Upper lobe of right lung (tissue), 1 donor: ENCODE data around the gene ZPR1. TPM values are rescaled to one million over a fixed set of nuclear protein-coding genes. Genes with fewer than 3 reads are reported as not detected.

Experiments used
- ATAC-seq: fragments of 200-7000 bp; cut with Tn5 transposase; one replicate; pipeline ENCODE4 v1.9.1; 2020; ENCODE audit warnings: mild to moderate bottlenecking, moderate library complexity
- DNase-seq: peaks from one replicate; pipeline ENCODE4 v3.0.0-alpha.2; 2020
- H3K27ac ChIP-seq: fragments of 200-600 bp; one replicate; pipeline ENCODE4 v1.8.0; 2022
- H3K27me3 ChIP-seq: fragments of 200-600 bp; one replicate; pipeline ENCODE4 v1.8.0; 2022; ENCODE audit warnings: mild to moderate bottlenecking
- H3K36me3 ChIP-seq: fragments of 200-600 bp; one replicate; pipeline ENCODE4 v1.8.0; 2022
- H3K4me1 ChIP-seq: fragments of 200-600 bp; one replicate; pipeline ENCODE4 v1.8.0; 2022
- H3K4me3 ChIP-seq: fragments of 200-600 bp; one replicate; pipeline ENCODE4 v1.8.0; 2022; ENCODE audit warnings: mild to moderate bottlenecking
- H3K9me3 ChIP-seq: fragments of 200-600 bp; one replicate; pipeline ENCODE4 v1.8.0; 2022
- intact Hi-C: fragments of 100-400 bp; cut with DNase I; formaldehyde crosslinking; loops from one replicate; pipeline ENCODE4 v1.11.0; 2022
- total RNA-seq: library from RNA; stranded (reverse); fragmentation: NEBNext Ultra II Directional; extraction: Animal tissue kit (Norgen Biotek cat#: 25700); gene quantifications from one replicate; pipeline ENCODE4 v1.2.1, GENCODE V29; 2021
- TF ChIP-seq, protein P1 (sequence below): fragments of 200-600 bp; IDR thresholded peaks from one replicate; pipeline ENCODE4 v1.8.0; 2022; ENCODE audit warnings: antibody characterized with exemption
- donor health status: DM: no; HTN: yes; CAD: no; lungs with severe emphysema.

The ZPR1 gene
- total RNA-seq, 1 donor from 2014 or later = 43.1 TPM

DNA sequence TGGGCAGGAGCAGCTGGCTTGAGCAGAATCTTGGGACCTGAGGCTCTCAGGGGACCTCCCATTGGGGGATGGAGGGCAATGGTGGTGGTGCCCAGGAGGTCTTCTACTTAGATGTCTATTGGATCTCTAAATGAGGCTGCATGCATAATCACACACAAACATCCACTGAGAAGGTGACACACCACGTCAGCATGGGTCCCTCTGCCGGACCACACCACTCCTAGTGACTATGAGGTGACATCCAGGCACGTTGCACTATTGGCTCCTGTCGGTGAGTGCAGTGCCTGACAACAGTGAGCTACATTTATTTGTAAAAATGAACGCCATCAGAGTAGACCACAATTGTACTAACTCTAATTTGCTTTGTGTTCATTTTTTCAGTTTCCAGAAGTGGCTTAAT, 37.6 kb upstream of the ZPR1 start:
- no peaks in the 10 kb centered on the region for H3K27me3 ChIP-seq
- no peaks in the 10 kb centered on the region for H3K4me1 ChIP-seq
- H3K27ac ChIP-seq = no peak overlapping the region
- ATAC-seq = no peak
- intact Hi-C loops = no loop called here
- DNase-seq = no peak
- TF ChIP-seq, protein P1, sequence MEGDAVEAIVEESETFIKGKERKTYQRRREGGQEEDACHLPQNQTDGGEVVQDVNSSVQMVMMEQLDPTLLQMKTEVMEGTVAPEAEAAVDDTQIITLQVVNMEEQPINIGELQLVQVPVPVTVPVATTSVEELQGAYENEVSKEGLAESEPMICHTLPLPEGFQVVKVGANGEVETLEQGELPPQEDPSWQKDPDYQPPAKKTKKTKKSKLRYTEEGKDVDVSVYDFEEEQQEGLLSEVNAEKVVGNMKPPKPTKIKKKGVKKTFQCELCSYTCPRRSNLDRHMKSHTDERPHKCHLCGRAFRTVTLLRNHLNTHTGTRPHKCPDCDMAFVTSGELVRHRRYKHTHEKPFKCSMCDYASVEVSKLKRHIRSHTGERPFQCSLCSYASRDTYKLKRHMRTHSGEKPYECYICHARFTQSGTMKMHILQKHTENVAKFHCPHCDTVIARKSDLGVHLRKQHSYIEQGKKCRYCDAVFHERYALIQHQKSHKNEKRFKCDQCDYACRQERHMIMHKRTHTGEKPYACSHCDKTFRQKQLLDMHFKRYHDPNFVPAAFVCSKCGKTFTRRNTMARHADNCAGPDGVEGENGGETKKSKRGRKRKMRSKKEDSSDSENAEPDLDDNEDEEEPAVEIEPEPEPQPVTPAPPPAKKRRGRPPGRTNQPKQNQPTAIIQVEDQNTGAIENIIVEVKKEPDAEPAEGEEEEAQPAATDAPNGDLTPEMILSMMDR = no peak
- H3K4me3 ChIP-seq = no peak overlapping the region
- no peaks in the 10 kb centered on the region for H3K9me3 ChIP-seq
- no peaks in the 10 kb centered on the region for H3K36me3 ChIP-seq

DNA sequence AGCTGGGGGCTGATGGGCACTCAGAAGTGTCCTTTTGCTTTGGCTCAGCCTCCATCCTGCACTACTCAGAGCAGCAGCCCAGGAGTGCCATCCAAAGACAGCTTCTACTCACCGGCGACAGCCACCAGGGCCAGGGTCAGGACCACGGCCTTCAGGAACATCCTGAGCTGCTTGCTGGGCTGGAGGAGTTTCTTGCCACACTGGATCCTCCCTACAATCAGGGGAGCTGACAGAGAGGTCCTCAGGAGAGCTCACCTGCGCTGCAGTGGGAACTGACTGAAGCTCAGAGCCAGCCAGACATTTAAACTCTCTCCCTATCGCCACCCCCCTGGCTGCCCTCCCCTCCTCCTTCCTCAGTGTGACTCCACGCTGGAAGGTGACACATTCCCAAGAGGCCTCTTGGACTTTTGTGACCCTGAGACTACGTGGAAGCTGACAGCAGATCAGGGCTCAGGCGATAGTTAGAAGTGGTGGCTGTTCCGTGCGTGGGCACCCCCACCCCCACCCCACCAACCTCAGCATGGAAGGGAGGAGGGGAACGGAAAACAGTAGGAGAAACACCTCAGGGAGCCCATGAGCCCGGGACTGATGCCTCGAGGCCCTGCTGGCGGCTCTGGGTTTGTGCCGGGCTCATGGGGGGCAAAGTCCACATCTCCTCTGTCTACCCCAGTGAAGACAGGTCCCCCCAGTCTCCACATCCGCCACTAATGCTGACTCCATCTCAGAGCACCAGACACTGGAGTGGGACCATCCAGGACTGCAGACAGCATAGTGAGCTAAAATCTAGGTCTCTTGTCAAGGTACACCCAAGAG, 35.4 kb upstream of the ZPR1 start, which contains the start of gene APOA4:
Gene APOA4 (minus strand): TSS at position 274 of the 813 bp plus-strand sequence. CDS start 113 bp downstream, at position 161.
- intact Hi-C loops = no loop called here
- Histone ChIP-seq H3K27me3 (no peaks in the 10 kb centered on the region), H3K27ac (no peak within 1 kb of the TSS), H3K4me1 (no peaks in the 10 kb centered on the region), H3K4me3 (no peak within 1 kb of the TSS), H3K9me3 (no peaks in the 10 kb centered on the region), H3K36me3 (no peaks in the 10 kb centered on the region)
- no peak for ATAC-seq
- TF ChIP-seq, protein P1 = no peak
- no peak for DNase-seq

DNA sequence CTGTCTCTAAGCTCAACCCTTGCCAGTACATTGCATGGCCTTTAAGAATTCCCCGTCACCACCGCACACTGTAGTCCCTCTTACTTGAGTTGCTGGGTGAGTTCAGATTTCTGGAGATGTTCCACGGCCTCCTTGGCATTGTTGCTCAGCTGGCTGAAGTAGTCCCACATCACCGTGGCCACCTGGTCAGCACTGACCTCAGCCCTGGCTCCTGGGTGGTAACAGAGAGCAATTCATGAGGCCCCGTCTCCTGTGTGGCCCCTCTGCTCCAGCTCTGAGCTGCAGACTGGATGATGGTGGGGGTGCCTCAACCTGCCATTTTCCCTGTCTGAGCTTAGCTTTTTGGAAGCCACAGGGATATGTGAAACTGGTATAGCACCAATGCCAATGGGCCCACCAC, 34.8 kb upstream of the ZPR1 start:
- H3K4me3 ChIP-seq = no peak overlapping the region
- intact Hi-C loops = no loop called here

DNA sequence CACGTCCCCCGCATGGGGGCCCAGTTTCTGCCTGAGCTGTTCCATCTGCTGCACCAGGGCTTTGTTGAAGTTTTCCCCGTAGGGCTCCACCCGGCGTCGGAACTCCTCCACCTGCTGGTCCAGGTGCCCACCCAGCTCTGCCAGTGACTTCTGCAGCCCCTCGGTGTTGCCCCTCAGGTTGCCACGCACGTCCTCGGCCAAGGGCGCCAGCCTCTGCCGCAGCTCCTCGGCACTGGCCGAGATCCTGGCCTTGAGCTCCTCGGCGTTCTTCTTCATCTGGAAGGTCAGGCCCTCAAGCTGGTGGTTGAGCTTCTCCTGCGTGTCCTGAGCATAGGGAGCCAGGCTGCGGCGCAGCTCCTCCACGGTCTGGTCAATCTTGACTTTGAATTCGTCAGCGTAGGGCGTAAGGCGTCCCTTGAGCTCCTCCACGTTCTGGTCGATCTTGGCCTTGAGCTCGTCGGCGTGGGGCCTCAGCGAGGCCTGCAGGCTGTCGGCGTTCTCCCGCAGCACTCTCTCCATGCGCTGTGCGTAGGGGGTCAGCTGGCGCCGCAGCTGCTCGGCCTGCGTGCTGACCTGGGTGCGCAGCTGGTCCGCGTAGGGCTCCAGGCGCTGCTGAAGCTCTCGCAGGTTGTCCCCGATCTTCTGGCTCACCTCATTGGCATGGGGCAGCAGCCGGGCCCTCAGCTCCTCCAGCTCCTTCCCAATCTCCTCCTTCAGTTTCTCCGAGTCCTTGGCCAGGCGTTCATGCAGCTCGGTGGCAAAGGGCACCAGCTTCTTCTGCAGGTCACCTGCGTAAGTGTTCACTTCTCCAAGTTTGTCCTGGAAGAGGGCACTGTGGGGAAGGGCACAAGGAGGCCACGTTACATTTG, 33.5 kb upstream of the ZPR1 start:
- ATAC-seq (no peak), DNase-seq (no peak)
- no peaks in the 10 kb centered on the region for H3K9me3 ChIP-seq
- H3K27ac ChIP-seq = no peak overlapping the region
- no peaks in the 10 kb centered on the region for H3K27me3 ChIP-seq
- H3K4me1 ChIP-seq = no peaks in the 10 kb centered on the region
- intact Hi-C loops = no loop called here
- TF ChIP-seq, protein P1 = no peak
- no peak overlapping the region for H3K4me3 ChIP-seq
- no peaks in the 10 kb centered on the region for H3K36me3 ChIP-seq

More for the DNA sequence above, 34.8 kb upstream of the ZPR1 start:
- Histone ChIP-seq H3K36me3 (no peaks in the 10 kb centered on the region), H3K4me1 (no peaks in the 10 kb centered on the region), H3K27ac (no peak overlapping the region), H3K27me3 (no peaks in the 10 kb centered on the region), H3K9me3 (no peaks in the 10 kb centered on the region)
- TF ChIP-seq, protein P1 = no peak
- no peak for DNase-seq
- no peak for ATAC-seq

DNA sequence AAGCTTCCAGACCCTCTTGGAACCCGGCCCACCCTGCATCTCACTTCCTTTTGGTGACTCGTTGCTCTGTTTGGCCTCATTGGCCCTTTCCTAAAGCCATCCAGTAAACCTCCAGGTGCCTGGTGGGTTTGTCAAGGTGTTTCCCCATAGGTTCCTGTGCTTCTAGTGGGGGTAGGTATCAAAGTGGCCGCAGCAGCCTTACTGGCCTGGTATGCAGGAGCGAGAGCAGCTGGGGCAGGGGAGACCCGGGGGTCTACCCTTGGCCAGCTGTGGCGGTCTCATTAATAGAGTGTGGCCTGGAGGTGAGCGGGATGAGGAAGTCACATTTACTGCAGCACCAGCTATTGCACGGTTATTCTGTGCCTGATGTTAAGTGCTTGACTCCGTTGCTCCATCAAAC, 31.2 kb upstream of the ZPR1 start:
- DNase-seq (no peak), ATAC-seq (no peak)
- TF ChIP-seq, protein P1 = no peak
- Histone ChIP-seq H3K4me1 (no peaks in the 10 kb centered on the region), H3K9me3 (no peaks in the 10 kb centered on the region), H3K27me3 (no peaks in the 10 kb centered on the region), H3K27ac (no peak overlapping the region), H3K36me3 (no peaks in the 10 kb centered on the region), H3K4me3 (no peak overlapping the region)
- intact Hi-C loops = no loop called here
